Panc1 (cell line): ENCODE measurements around the gene CLNK. TPM values are rescaled to one million over a fixed set of nuclear protein-coding genes. Genes with fewer than 3 reads are reported as not detected.

Experiments used
- ATAC-seq: fragments of 200-7000 bp; cut with Tn5 transposase; 2 replicates; pipeline ENCODE4 v1.9.1; 2020; ENCODE audit warnings: mild to moderate bottlenecking, moderate library complexity
- BruUV-seq: library from RNA; stranded (reverse); fragments of 400-500 nt; replicated peaks from 2 replicates; lab custom pipeline; 2021; lab: Mats Ljungman, UMichigan
- CTCF ChIA-PET: fragments of 300-600 bp; sonication (Branson Sonifier 250); formaldehyde crosslinking; loops from one replicate; lab custom pipeline; 2022; ENCODE audit warnings: antibody characterized with exemption; lab: Charles Lee
- POLR2A ChIA-PET: fragments of 300-600 bp; sonication (Branson Sonifier 250); formaldehyde crosslinking; loops from one replicate; lab custom pipeline; 2022; ENCODE audit warnings: antibody characterized with exemption; lab: Charles Lee
- DNase-seq: peaks from one replicate; pipeline ENCODE4 v3.0.0-alpha.2; 2010; ENCODE audit warnings: low read depth, low spot score
- H3K27ac ChIP-seq: 2 replicates; pipeline ENCODE4 v1.5.1; 2011; ENCODE audit warnings: mild to moderate bottlenecking, low read length, inconsistent platforms
- H3K27me3 ChIP-seq: fragments of 200-500 bp; sonication (Bioruptor generic); 2 replicates; pipeline ENCODE4 v1.6.0; 2014; ENCODE audit warnings: low read length, inconsistent platforms; ENCODE audit not compliant: control insufficient read depth, insufficient read depth
- H3K36me3 ChIP-seq: fragments of 200-500 bp; sonication (Bioruptor generic); 2 replicates; pipeline ENCODE4 v1.5.1; 2014; ENCODE audit warnings: inconsistent platforms, mild to moderate bottlenecking, low read length, moderate library complexity; ENCODE audit not compliant: control insufficient read depth, insufficient read depth
- H3K4me1 ChIP-seq: 2 replicates; pipeline ENCODE4 v1.5.1; 2011; ENCODE audit warnings: inconsistent platforms, mild to moderate bottlenecking, low read length, moderate library complexity; ENCODE audit not compliant: control insufficient read depth, insufficient read depth
- H3K4me3 ChIP-seq, 2 experiments: 2 replicates each; pipeline ENCODE4 v1.5.1; 2011 to 2012; ENCODE audit warnings: low read depth in 2 of 2, low read length in 2 of 2, mild to moderate bottlenecking in 2 of 2, inconsistent platforms in 1 of 2, moderate library complexity in 1 of 2
- H3K9me3 ChIP-seq: fragments of 200-500 bp; sonication (Bioruptor generic); 2 replicates; pipeline ENCODE4 v1.5.1; 2014; ENCODE audit warnings: low read depth, mild to moderate bottlenecking, inconsistent platforms, low read length, moderate library complexity; ENCODE audit not compliant: control insufficient read depth, insufficient read depth
- CTCF ChIP-seq: fragments of 450-650 bp; IDR thresholded peaks from 2 replicates; pipeline ENCODE4 v1.5.1; 2017; ENCODE audit warnings: mild to moderate bottlenecking
- POLR2AphosphoS5 ChIP-seq: IDR thresholded peaks from 2 replicates; pipeline ENCODE4 v1.6.1; 2012; ENCODE audit warnings: mild to moderate bottlenecking, low read depth, low read length, moderate library complexity
- REST ChIP-seq, 2 experiments: IDR thresholded peaks; 2 replicates each; pipeline ENCODE4 v1.6.1; 2011 to 2012; ENCODE audit warnings: low read depth in 2 of 2, control low read depth in 1 of 2, low read length in 1 of 2, mild to moderate bottlenecking in 1 of 2, moderate library complexity in 1 of 2; ENCODE audit not compliant: insufficient read depth in 1 of 2
- SIN3A ChIP-seq: IDR thresholded peaks from 2 replicates; pipeline ENCODE4 v1.6.1; 2012; ENCODE audit warnings: low read depth, mild to moderate bottlenecking, low read length, moderate library complexity, borderline replicate concordance; ENCODE audit not compliant: insufficient read depth
- TCF7L2 ChIP-seq: IDR thresholded peaks from 2 replicates; pipeline ENCODE4 v1.6.1; 2011; ENCODE audit warnings: mild to moderate bottlenecking, low read depth, low read length, inconsistent platforms
- in situ Hi-C: cut with HindIII; loops from 2 replicates; pipeline ENCODE4 v1.10.0; 2016; ENCODE audit warnings: low sequenced_read_pairs, low pct_unique_long_range_greater_than_20kb
- intact Hi-C: fragments of 100-400 bp; cut with micrococcal nuclease; formaldehyde crosslinking; loops from one replicate; pipeline ENCODE4 v1.10.0; 2022; ENCODE audit not compliant: unreplicated experiment
- total RNA-seq: library from RNA; stranded (reverse); gene quantifications from one replicate; pipeline ENCODE4 v1.2.1, GENCODE V29; 2021; ENCODE audit not compliant: unreplicated experiment

CLNK gene
- total RNA-seq, 1 experiment from 2014 or later = not detected

- Histone ChIP-seq H3K4me3 (no peak overlapping the region), H3K36me3 (no peaks in the 10 kb centered on the region), H3K27ac (no peak overlapping the region), H3K4me1 (no peaks in the 10 kb centered on the region), H3K27me3 (no peaks in the 10 kb centered on the region), H3K9me3 (no peaks in the 10 kb centered on the region)
- DNase-seq (no peak), ATAC-seq (no peak)
- ChIA-PET POLR2A (no interaction called here), CTCF (no interaction called here)
- intact Hi-C loops (no loop called here), in situ Hi-C loops (no loop called here)
- TF ChIP-seq SIN3A = no peak
- TF ChIP-seq POLR2AphosphoS5 = no peak
- TF ChIP-seq REST (IDR thresholded peaks at IDR 0.05; ENCODE audit: insufficient read depth in 1 of 2, low read depth in 2 of 2, low read length in 1 of 2) = no peak
- TF ChIP-seq TCF7L2 = no peak
- TF ChIP-seq CTCF = no peak
- BruUV-seq = no TSS peak
Observed at GRCh38 chr4:10569491-10569890, 115.1 kb downstream of the CLNK start.

GRCh38 chr4:10567766-10568165 lies 116.8 kb downstream of the CLNK start:
- intact Hi-C loops = no loop called here
- no TSS peak for BruUV-seq
- no peaks in the 10 kb centered on the region for H3K9me3 ChIP-seq
- no peak for TF ChIP-seq REST (IDR thresholded peaks at IDR 0.05; ENCODE audit: insufficient read depth in 1 of 2, low read depth in 2 of 2, low read length in 1 of 2)
- no peak for TF ChIP-seq POLR2AphosphoS5
- TF ChIP-seq TCF7L2 = no peak
- TF ChIP-seq SIN3A = no peak
- TF ChIP-seq CTCF = no peak
- DNase-seq (no peak), ATAC-seq (no peak)
- H3K27ac ChIP-seq = no peak overlapping the region
- no peaks in the 10 kb centered on the region for H3K4me1 ChIP-seq
- ChIA-PET POLR2A (no interaction called here), CTCF (no interaction called here)
- H3K27me3 ChIP-seq = no peaks in the 10 kb centered on the region
- in situ Hi-C loops = no loop called here
- H3K36me3 ChIP-seq = no peaks in the 10 kb centered on the region
- no peak overlapping the region for H3K4me3 ChIP-seq
